GM23338 (cell line): ENCODE results near the gene KMT2E. TPM values are rescaled to one million over a fixed set of nuclear protein-coding genes. Genes with fewer than 3 reads are reported as not detected.

ENCODE experiments used
- ATAC-seq: fragments of 200-7000 bp; cut with Tn5 transposase; 3 replicates; pipeline ENCODE4 v1.9.1; 2020
- DNase-seq: peaks from one replicate; pipeline ENCODE4 v3.0.0-alpha.2; 2015; ENCODE audit warnings: low spot score
- H2AFZ ChIP-seq: fragments of 200-600 bp; sonication (generic); 2 replicates; pipeline ENCODE4 v1.8.0; 2016; ENCODE audit warnings: antibody characterized with exemption, mild to moderate bottlenecking, moderate library complexity
- H3F3A ChIP-seq: fragments of 200-600 bp; sonication (generic); replicated peaks from 2 replicates; pipeline ENCODE4 v1.8.0; 2017; ENCODE audit warnings: antibody characterized with exemption, mixed run types, low read depth
- H3K27ac ChIP-seq: fragments of 200-600 bp; sonication (generic); 2 replicates; pipeline ENCODE4 v1.6.1; 2016; ENCODE audit warnings: low read depth
- H3K27me3 ChIP-seq: fragments of 200-600 bp; sonication (generic); 2 replicates; pipeline ENCODE4 v1.8.0; 2016; ENCODE audit warnings: mild to moderate bottlenecking, mixed run types, moderate library complexity; ENCODE audit not compliant: insufficient read depth
- H3K36me3 ChIP-seq: fragments of 200-600 bp; sonication (generic); 2 replicates; pipeline ENCODE4 v1.8.0; 2016; ENCODE audit warnings: mild to moderate bottlenecking; ENCODE audit not compliant: insufficient read depth
- H3K4me1 ChIP-seq: fragments of 200-600 bp; sonication (generic); 2 replicates; pipeline ENCODE4 v1.8.0; 2016; ENCODE audit warnings: mild to moderate bottlenecking, moderate library complexity; ENCODE audit not compliant: insufficient read depth
- H3K4me2 ChIP-seq: fragments of 200-600 bp; sonication (generic); 2 replicates; pipeline ENCODE4 v1.7.1; 2017; ENCODE audit warnings: mixed run types
- H3K4me3 ChIP-seq: fragments of 200-600 bp; sonication (generic); 2 replicates; pipeline ENCODE4 v1.6.1; 2016; ENCODE audit warnings: mixed run types
- H3K79me2 ChIP-seq: fragments of 200-600 bp; sonication (generic); replicated peaks from 2 replicates; pipeline ENCODE4 v1.8.0; 2017; ENCODE audit warnings: mild to moderate bottlenecking; ENCODE audit not compliant: insufficient read depth
- H3K9me2 ChIP-seq: fragments of 200-600 bp; sonication (generic); 2 replicates; pipeline ENCODE4 v1.8.0; 2017; ENCODE audit not compliant: insufficient read depth
- H4K20me1 ChIP-seq: fragments of 200-600 bp; sonication (generic); replicated peaks from 2 replicates; pipeline ENCODE4 v1.8.0; 2017; ENCODE audit warnings: mild to moderate bottlenecking; ENCODE audit not compliant: insufficient read depth
- H3K27ac Mint-ChIP-seq: 2 replicates; pipeline ENCODE4 v1.8.0; 2020; ENCODE audit warnings: inconsistent platforms, mild to moderate bottlenecking, moderate library complexity, mixed read lengths
- H3K27me3 Mint-ChIP-seq: 3 replicates; pipeline ENCODE4 v1.8.0; 2022; ENCODE audit warnings: low read depth, mild to moderate bottlenecking, moderate library complexity, mixed read lengths, inconsistent platforms; ENCODE audit not compliant: insufficient read depth, poor library complexity
- H3K36me3 Mint-ChIP-seq: 3 replicates; pipeline ENCODE4 v1.8.0; 2021; ENCODE audit warnings: low read depth, mild to moderate bottlenecking, inconsistent platforms, moderate library complexity, mixed read lengths
- H3K4me1 Mint-ChIP-seq: 3 replicates; pipeline ENCODE4 v1.8.0; 2020; ENCODE audit warnings: mild to moderate bottlenecking, inconsistent platforms, mixed read lengths
- H3K4me3 Mint-ChIP-seq: 3 replicates; pipeline ENCODE4 v1.8.0; 2021; ENCODE audit warnings: moderate library complexity, mild to moderate bottlenecking, inconsistent platforms, mixed read lengths
- H3K9me3 Mint-ChIP-seq: 3 replicates; pipeline ENCODE4 v1.8.0; 2020; ENCODE audit warnings: moderate library complexity, mild to moderate bottlenecking, inconsistent platforms, mixed read lengths
- CREB1 ChIP-seq: fragments of 250-450 bp; sonication (Bioruptor Pico); IDR thresholded peaks from 2 replicates; pipeline ENCODE4 v1.5.0; 2020; ENCODE audit warnings: low read depth, mild to moderate bottlenecking, moderate library complexity
- CTCF ChIP-seq, 2 experiments: fragments of 200-600 bp in 1 of 2; sonication (generic) in 1 of 2; conservative IDR thresholded peaks; 2 replicates each; pipeline versions ENCODE4 v1.5.1 to v1.6.1; 2016 to 2017; ENCODE audit warnings: antibody characterized with exemption in 2 of 2, low read depth in 2 of 2, mild to moderate bottlenecking in 2 of 2, moderate library complexity in 1 of 2
- EZH2 ChIP-seq: fragments of 200-600 bp; sonication (generic); IDR thresholded peaks from one replicate; pipeline ENCODE4 v1.8.0; 2017; ENCODE audit warnings: antibody characterized with exemption, mild to moderate bottlenecking, low read depth; ENCODE audit not compliant: unreplicated experiment
- JUNB ChIP-seq: IDR thresholded peaks from one replicate; pipeline ENCODE4 v1.6.1; 2016; ENCODE audit warnings: antibody characterized with exemption; ENCODE audit not compliant: unreplicated experiment
- NANOG ChIP-seq: IDR thresholded peaks from 2 replicates; pipeline ENCODE4 v1.6.1; 2016; ENCODE audit warnings: antibody characterized with exemption, borderline replicate concordance
- POLR2AphosphoS5 ChIP-seq: IDR thresholded peaks from 2 replicates; pipeline ENCODE4 v1.6.1; 2016; ENCODE audit warnings: antibody characterized with exemption, low read depth
- REST ChIP-seq: IDR thresholded peaks from one replicate; pipeline ENCODE4 v1.6.1; 2018; ENCODE audit warnings: antibody characterized with exemption; ENCODE audit not compliant: unreplicated experiment
- STAT1 ChIP-seq: IDR thresholded peaks from one replicate; pipeline ENCODE4 v1.6.1; 2016; ENCODE audit warnings: antibody characterized with exemption; ENCODE audit not compliant: unreplicated experiment
- ZNF114 ChIP-seq: fragments of 250-450 bp; sonication (Bioruptor Pico); IDR thresholded peaks from 2 replicates; pipeline ENCODE4 v1.5.0; 2020; ENCODE audit warnings: mild to moderate bottlenecking, moderate library complexity
- ZNF331 ChIP-seq: fragments of 250-450 bp; sonication (Bioruptor Pico); IDR thresholded peaks from 2 replicates; pipeline ENCODE4 v1.5.0; 2020; ENCODE audit warnings: low read depth, mild to moderate bottlenecking, moderate library complexity
- ZNF462 ChIP-seq: fragments of 250-450 bp; sonication (Bioruptor Pico); IDR thresholded peaks from 2 replicates; pipeline ENCODE4 v1.5.0; 2020; ENCODE audit warnings: mild to moderate bottlenecking, moderate library complexity
- polyA plus RNA-seq: library from polyadenylated mRNA; unstranded; fragments of >200 nt; fragmentation: Nextera tagmentation; extraction: Ambion mirVana; gene quantifications from 2 replicates; pipeline ENCODE4 v1.2.1, GENCODE V29; 2016
- total RNA-seq: library from RNA; depleted of rRNA; stranded (reverse); fragments of >200 nt; shearing (Covaris generic); gene quantifications from 2 replicates; pipeline ENCODE4 v1.2.3, GENCODE V29; 2014

KMT2E gene
- total and polyA plus RNA-seq, 2 experiments from 2014 or later, result 50.2 to 70.9 TPM

- H3K36me3 ChIP-seq, result no peaks in the 10 kb centered on the region
- peaks cover 5% of the 10 kb centered on the region; the same call in 1 of the 2 replicates for H3K9me2 ChIP-seq
- ATAC-seq (no peak), DNase-seq (no peak)
- Mint-ChIP-seq H3K27me3 (no peaks in the 10 kb centered on the region), H3K4me1 (peaks cover 9% of the 10 kb centered on the region; the same call in 2 of the 3 replicates), H3K27ac (no peak overlapping the region), H3K36me3 (no peaks in the 10 kb centered on the region), H3K9me3 (no peaks in the 10 kb centered on the region), H3K4me3 (no peak overlapping the region)
- no peaks in the 10 kb centered on the region for H3F3A ChIP-seq
- H3K4me1 ChIP-seq, result peaks cover 2% of the 10 kb centered on the region
- no peak overlapping the region for H3K4me3 ChIP-seq
- no peak overlapping the region for H3K27ac ChIP-seq
- TF ChIP-seq EZH2 (no peak), NANOG (no peak), ZNF462 (CRISPR knock-in tag) (no peak)
- H3K27me3 ChIP-seq, result no peaks in the 10 kb centered on the region
- no peaks in the 10 kb centered on the region for H4K20me1 ChIP-seq
- H3K4me2 ChIP-seq, result no peak overlapping the region
- no peak overlapping the region for H2AFZ ChIP-seq
- H3K79me2 ChIP-seq, result no peaks in the 10 kb centered on the region
These were observed 40.8 kb upstream of the KMT2E start for GRCh38 chr7:104973227-104973626.

GRCh38 chr7:104973909-104974415 is 40.0 kb upstream of the KMT2E start:
- Histone ChIP-seq H3K4me1 (peaks cover 9% of the 10 kb centered on the region), H3K9me2 (peaks cover 5% of the 10 kb centered on the region; the same call in 1 of the 2 replicates), H3K27ac (no peak overlapping the region), H3K36me3 (no peaks in the 10 kb centered on the region), H3K79me2 (no peaks in the 10 kb centered on the region), H3K4me3 (no peak overlapping the region), H4K20me1 (no peaks in the 10 kb centered on the region), H2AFZ (no peak overlapping the region), H3F3A (no peaks in the 10 kb centered on the region), H3K27me3 (no peaks in the 10 kb centered on the region), H3K4me2 (no peak overlapping the region)
- no peaks in the 10 kb centered on the region for H3K9me3 Mint-ChIP-seq
- ATAC-seq, result no peak
- H3K4me3 Mint-ChIP-seq, result no peak overlapping the region
- H3K27me3 Mint-ChIP-seq, result peaks cover under 1% of the 10 kb centered on the region
- no peak for DNase-seq
- no peaks in the 10 kb centered on the region for H3K36me3 Mint-ChIP-seq
- peak overlapping the region; percentile 80; the same call in 1 of the 2 replicates for H3K27ac Mint-ChIP-seq
- peaks cover 16% of the 10 kb centered on the region for H3K4me1 Mint-ChIP-seq
- TF ChIP-seq POLR2AphosphoS5 (no peak), ZNF114 (CRISPR knock-in tag) (no peak), STAT1 (no peak), ZNF331 (CRISPR knock-in tag) (no peak), CREB1 (CRISPR knock-in tag) (no peak), EZH2 (no peak), REST (no peak), NANOG (no peak), JUNB (no peak), CTCF (conservative IDR thresholded peaks at IDR 0.05; ENCODE audit: low read depth in 2 of 2) (no peak)
